ENCODE data around the gene PARK7. TPM values are rescaled to one million over a fixed set of nuclear protein-coding genes. Genes with fewer than 3 reads are reported as not detected.

The PARK7 gene
- 100 to 1,000 TPM; 176 to 252 (median 222) TPM for total RNA-seq
- polyA plus RNA-seq: 100 to 1,000 TPM; 243 to 270 (median 243) TPM

DNA sequence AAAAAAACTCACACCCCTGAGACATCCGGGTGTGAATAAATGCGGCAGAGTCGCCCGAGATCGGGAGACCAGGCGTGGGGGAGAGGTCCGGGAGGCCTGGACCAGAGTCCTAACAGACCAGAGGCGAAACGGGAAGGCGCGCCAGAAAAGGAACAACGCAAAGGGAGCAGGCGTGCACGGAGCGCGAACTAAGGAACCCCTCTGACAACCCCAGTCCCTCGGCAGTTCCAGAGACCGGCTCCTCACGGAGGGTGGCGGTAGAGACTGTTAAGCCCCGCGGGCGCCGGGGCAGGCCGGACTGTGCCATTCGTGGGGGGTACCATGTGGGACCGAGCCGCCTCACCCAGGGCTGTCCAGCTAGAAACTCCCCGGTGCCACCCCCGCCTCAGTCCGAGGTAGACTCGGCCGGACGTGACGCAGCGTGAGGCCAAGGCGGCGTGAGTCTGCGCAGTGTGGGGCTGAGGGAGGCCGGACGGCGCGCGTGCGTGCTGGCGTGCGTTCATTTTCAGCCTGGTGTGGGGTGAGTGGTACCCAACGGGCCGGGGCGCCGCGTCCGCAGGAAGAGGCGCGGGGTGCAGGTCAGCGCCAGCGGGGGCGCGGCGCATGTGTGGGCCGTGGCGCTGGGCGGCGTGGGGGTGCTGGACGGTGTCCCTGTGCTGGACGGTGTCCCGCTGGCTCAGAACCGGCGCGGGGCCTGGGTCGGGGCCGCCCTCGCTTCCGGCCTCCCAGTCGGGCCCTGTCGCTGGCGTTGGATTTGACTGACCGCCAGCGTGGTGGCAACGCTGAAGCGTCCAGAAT, at the start of gene PARK7:
PARK7 (plus strand) TSS at position 496 of the 798 bp plus-strand sequence. CDS start 1,075 bp downstream, outside the sequence.
- H3K9me3 ChIP-seq: no peaks in the 10 kb centered on the region
- peak within 1 kb of the TSS; percentile 69 to 86 (median 84) for H3K4me3 ChIP-seq
- intact Hi-C loops (cut with DNase I): no loop called here
- H3K4me1 ChIP-seq: peaks cover 0 to 36% (median 23%) of the 10 kb centered on the region in 4 donors
- peak; percentile 100 for DNase-seq
- no peaks in the 10 kb centered on the region for H3K27me3 ChIP-seq
- TF ChIP-seq POLR2A (IDR thresholded peaks at IDR 0.05) (peak; percentile 92 to 93), EP300 (IDR thresholded peaks at IDR 0.05) (peak in 1 of 4 donors; percentile 62), POLR2AphosphoS5 (IDR thresholded peaks at IDR 0.05) (peak; percentile 89 to 96 (median 94))
- TF ChIP-seq, protein P1, sequence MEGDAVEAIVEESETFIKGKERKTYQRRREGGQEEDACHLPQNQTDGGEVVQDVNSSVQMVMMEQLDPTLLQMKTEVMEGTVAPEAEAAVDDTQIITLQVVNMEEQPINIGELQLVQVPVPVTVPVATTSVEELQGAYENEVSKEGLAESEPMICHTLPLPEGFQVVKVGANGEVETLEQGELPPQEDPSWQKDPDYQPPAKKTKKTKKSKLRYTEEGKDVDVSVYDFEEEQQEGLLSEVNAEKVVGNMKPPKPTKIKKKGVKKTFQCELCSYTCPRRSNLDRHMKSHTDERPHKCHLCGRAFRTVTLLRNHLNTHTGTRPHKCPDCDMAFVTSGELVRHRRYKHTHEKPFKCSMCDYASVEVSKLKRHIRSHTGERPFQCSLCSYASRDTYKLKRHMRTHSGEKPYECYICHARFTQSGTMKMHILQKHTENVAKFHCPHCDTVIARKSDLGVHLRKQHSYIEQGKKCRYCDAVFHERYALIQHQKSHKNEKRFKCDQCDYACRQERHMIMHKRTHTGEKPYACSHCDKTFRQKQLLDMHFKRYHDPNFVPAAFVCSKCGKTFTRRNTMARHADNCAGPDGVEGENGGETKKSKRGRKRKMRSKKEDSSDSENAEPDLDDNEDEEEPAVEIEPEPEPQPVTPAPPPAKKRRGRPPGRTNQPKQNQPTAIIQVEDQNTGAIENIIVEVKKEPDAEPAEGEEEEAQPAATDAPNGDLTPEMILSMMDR (IDR thresholded peaks at IDR 0.05): peak in 2 of 4 experiments; percentile 32 to 48
- 0% methylated on average over 81 of the region's 81 CpGs for WGBS, 2 donors
- H3K36me3 ChIP-seq: peaks cover 0 to 36% (median 25%) of the 10 kb centered on the region in 4 donors
- peak within 1 kb of the TSS; percentile 92 to 97 (median 96) for H3K27ac ChIP-seq

DNA sequence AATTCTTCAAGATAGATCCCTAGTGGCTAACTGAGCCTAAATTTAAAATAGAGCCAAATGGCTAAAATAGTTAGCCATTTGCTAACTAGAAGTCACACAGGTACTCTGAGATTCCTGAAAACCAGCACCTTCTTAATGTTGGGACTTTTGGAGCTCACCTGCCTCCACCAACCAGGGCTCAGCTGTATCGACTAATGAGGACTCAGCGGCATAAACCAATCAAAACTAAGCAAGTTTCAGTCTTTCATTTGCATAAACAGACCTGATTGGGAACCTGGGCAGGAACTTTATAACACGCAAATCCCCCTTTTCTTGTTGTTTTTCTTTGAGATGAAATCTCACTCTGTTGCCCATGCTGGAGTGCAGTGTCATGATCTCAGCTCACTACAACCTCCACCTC, 49.4 kb upstream of the PARK7 start:
- H3K4me1 ChIP-seq: no peaks in the 10 kb centered on the region
- WGBS, 2 donors: 93% methylated on average over 3 of the region's 3 CpGs
- no peaks in the 10 kb centered on the region for H3K27me3 ChIP-seq
- no peak overlapping the region for H3K27ac ChIP-seq
- no peaks in the 10 kb centered on the region for H3K9me3 ChIP-seq
- no peaks in the 10 kb centered on the region for H3K36me3 ChIP-seq
- TF ChIP-seq EP300 (IDR thresholded peaks at IDR 0.05): no peak
- TF ChIP-seq POLR2A (IDR thresholded peaks at IDR 0.05): no peak
- no peak for TF ChIP-seq POLR2AphosphoS5 (IDR thresholded peaks at IDR 0.05)
- TF ChIP-seq, protein P1 (IDR thresholded peaks at IDR 0.05): no peak
- intact Hi-C loops (cut with DNase I): no loop called here
- DNase-seq: no peak
- H3K4me3 ChIP-seq: no peak overlapping the region

- no peaks in the 10 kb centered on the region for H3K9me3 ChIP-seq
- no peaks in the 10 kb centered on the region for H3K36me3 ChIP-seq
- no peak for TF ChIP-seq POLR2AphosphoS5 (IDR thresholded peaks at IDR 0.05)
- TF ChIP-seq, protein P1 (IDR thresholded peaks at IDR 0.05): no peak
- no peak for TF ChIP-seq EP300 (IDR thresholded peaks at IDR 0.05)
- no peaks in the 10 kb centered on the region for H3K27me3 ChIP-seq
- no peak overlapping the region for H3K27ac ChIP-seq
- intact Hi-C loops (cut with DNase I): no loop called here
- WGBS, 2 donors: 22 to 41% methylated on average over 18 of the region's 18 CpGs
- H3K4me1 ChIP-seq: no peaks in the 10 kb centered on the region
- DNase-seq: no peak
- peak overlapping the region in 1 of 4 donors; percentile 12 for H3K4me3 ChIP-seq
These were observed 48.6 kb upstream of the PARK7 start for GRCh38 chr1:7912743-7913557.

DNA sequence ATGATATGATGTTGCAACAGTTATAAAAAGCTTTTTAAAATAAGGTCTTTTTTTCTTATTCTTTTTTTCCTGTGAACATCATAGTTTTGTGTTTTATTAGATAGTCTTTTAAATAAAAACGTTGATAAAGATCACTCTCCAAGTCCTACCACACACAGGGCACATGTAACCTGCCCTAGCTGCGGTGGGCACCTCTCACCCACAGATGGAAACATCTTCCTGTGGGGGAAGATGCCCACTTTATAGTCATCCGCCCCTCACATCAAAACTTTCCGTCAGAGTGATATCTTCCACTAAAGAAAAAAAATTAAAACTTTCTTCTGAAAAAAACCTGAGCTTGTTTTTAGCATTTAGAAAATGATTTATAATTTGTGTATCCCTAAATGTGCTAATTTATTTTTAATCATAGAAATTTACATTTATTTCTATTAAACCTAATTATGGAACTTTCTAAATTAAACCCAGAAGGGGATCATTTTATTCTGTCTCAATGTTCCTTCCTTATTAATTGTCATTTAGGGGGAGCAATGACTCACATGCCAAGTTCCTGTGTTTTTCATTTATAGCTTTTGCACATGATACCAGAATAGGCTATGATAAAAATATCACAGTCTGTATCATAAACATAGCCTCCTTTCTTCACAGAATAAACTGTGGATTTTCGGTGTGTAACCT, 45.5 kb upstream of the PARK7 start:
- no peaks in the 10 kb centered on the region for H3K36me3 ChIP-seq
- no peak overlapping the region for H3K27ac ChIP-seq
- peaks cover 0 to 6% (median 0%) of the 10 kb centered on the region in 3 donors for H3K27me3 ChIP-seq
- no peak overlapping the region for H3K4me3 ChIP-seq
- intact Hi-C loops (cut with DNase I): no loop called here
- DNase-seq: no peak
- TF ChIP-seq POLR2A (IDR thresholded peaks at IDR 0.05) (no peak), EP300 (IDR thresholded peaks at IDR 0.05) (no peak), POLR2AphosphoS5 (IDR thresholded peaks at IDR 0.05) (no peak)
- TF ChIP-seq, protein P1 (IDR thresholded peaks at IDR 0.05): no peak
- no peaks in the 10 kb centered on the region for H3K4me1 ChIP-seq
- no peaks in the 10 kb centered on the region for H3K9me3 ChIP-seq
- 63 to 72% methylated on average over 5 of the region's 5 CpGs for WGBS, 2 donors

All from sigmoid colon (tissue), 7 donors.